ENCODE results near the gene WWOX. TPM values are rescaled to one million over a fixed set of nuclear protein-coding genes. Genes with fewer than 3 reads are reported as not detected.

The WWOX gene
- total and polyA plus RNA-seq, 4 donors: 5.4 to 61.5 (median 18.4) TPM

- Histone ChIP-seq H3K27ac (ENCODE audit: low read depth in 1 of 2, low read length in 1 of 2) (no peak overlapping the region), H3K9ac (ENCODE audit: insufficient read depth in 1 of 2, low read length in 2 of 2) (no peak overlapping the region), H3K4me3 (no peak overlapping the region), H3K36me3 (ENCODE audit: control insufficient read depth in 4 of 4, insufficient read depth in 4 of 4, low read length in 4 of 4) (no peaks in the 10 kb centered on the region), H3K9me3 (ENCODE audit: control insufficient read depth in 4 of 4, insufficient read depth in 3 of 4, low read length in 3 of 4) (no peaks in the 10 kb centered on the region), H3K4me1 (ENCODE audit: control insufficient read depth in 5 of 5, insufficient read depth in 5 of 5, low read length in 5 of 5) (peaks cover 0 to 5% (median 3%) of the 10 kb centered on the region in 5 donors), H3K27me3 (ENCODE audit: control insufficient read depth in 3 of 3, insufficient read depth in 3 of 3, low read length in 2 of 3) (no peaks in the 10 kb centered on the region)
- no peak for TF ChIP-seq CTCF (IDR thresholded peaks at IDR 0.05; ENCODE audit: control extremely low read depth, extremely low read depth)
- WGBS, 2 donors: 89 to 92% methylated on average over 5 of the region's 5 CpGs
- no peak for ATAC-seq (ENCODE audit: insufficient read depth, low FRiP score)
- DNase-seq: no peak
Observed at GRCh38 chr16:78452025-78452555, 352.6 kb downstream of the WWOX start.

GRCh38 chr16:78455861-78456260 lies 356.4 kb downstream of the WWOX start:
- Histone ChIP-seq H3K9ac (ENCODE audit: insufficient read depth in 1 of 2, low read length in 2 of 2) (no peak overlapping the region), H3K27ac (ENCODE audit: low read depth in 1 of 2, low read length in 1 of 2) (no peak overlapping the region), H3K27me3 (ENCODE audit: control insufficient read depth in 3 of 3, insufficient read depth in 3 of 3, low read length in 2 of 3) (no peaks in the 10 kb centered on the region), H3K36me3 (ENCODE audit: control insufficient read depth in 4 of 4, insufficient read depth in 4 of 4, low read length in 4 of 4) (no peaks in the 10 kb centered on the region), H3K9me3 (ENCODE audit: control insufficient read depth in 4 of 4, insufficient read depth in 3 of 4, low read length in 3 of 4) (no peaks in the 10 kb centered on the region), H3K4me1 (ENCODE audit: control insufficient read depth in 5 of 5, insufficient read depth in 5 of 5, low read length in 5 of 5) (peaks cover 0 to 5% (median 0%) of the 10 kb centered on the region in 5 donors), H3K4me3 (no peak overlapping the region)
- 86 to 92% methylated on average over 4 of the region's 4 CpGs for WGBS, 2 donors
- DNase-seq: no peak
- ATAC-seq (ENCODE audit: insufficient read depth, low FRiP score): no peak
- TF ChIP-seq CTCF (IDR thresholded peaks at IDR 0.05; ENCODE audit: control extremely low read depth, extremely low read depth): no peak

GRCh38 chr16:78458588-78458987 lies 359.1 kb downstream of the WWOX start:
- Histone ChIP-seq H3K9me3 (ENCODE audit: control insufficient read depth in 4 of 4, insufficient read depth in 3 of 4, low read length in 3 of 4) (no peaks in the 10 kb centered on the region), H3K36me3 (ENCODE audit: control insufficient read depth in 4 of 4, insufficient read depth in 4 of 4, low read length in 4 of 4) (no peaks in the 10 kb centered on the region), H3K9ac (ENCODE audit: insufficient read depth in 1 of 2, low read length in 2 of 2) (no peak overlapping the region), H3K4me1 (ENCODE audit: control insufficient read depth in 5 of 5, insufficient read depth in 5 of 5, low read length in 5 of 5) (peaks cover 0 to 20% (median 5%) of the 10 kb centered on the region in 5 donors), H3K27me3 (ENCODE audit: control insufficient read depth in 3 of 3, insufficient read depth in 3 of 3, low read length in 2 of 3) (no peaks in the 10 kb centered on the region), H3K27ac (ENCODE audit: low read depth in 1 of 2, low read length in 1 of 2) (no peak overlapping the region), H3K4me3 (no peak overlapping the region)
- TF ChIP-seq CTCF (IDR thresholded peaks at IDR 0.05; ENCODE audit: control extremely low read depth, extremely low read depth): no peak
- DNase-seq (no peak), ATAC-seq (ENCODE audit: insufficient read depth, low FRiP score) (no peak)
- 90 to 97% methylated on average over 2 of the region's 2 CpGs for WGBS, 2 donors

- DNase-seq (no peak), ATAC-seq (ENCODE audit: insufficient read depth, low FRiP score) (no peak)
- Histone ChIP-seq H3K36me3 (ENCODE audit: control insufficient read depth in 4 of 4, insufficient read depth in 4 of 4, low read length in 4 of 4) (no peaks in the 10 kb centered on the region), H3K27me3 (ENCODE audit: control insufficient read depth in 3 of 3, insufficient read depth in 3 of 3, low read length in 2 of 3) (no peaks in the 10 kb centered on the region), H3K9ac (ENCODE audit: insufficient read depth in 1 of 2, low read length in 2 of 2) (no peak overlapping the region), H3K4me1 (ENCODE audit: control insufficient read depth in 5 of 5, insufficient read depth in 5 of 5, low read length in 5 of 5) (peaks cover 0 to 20% (median 5%) of the 10 kb centered on the region in 5 donors), H3K4me3 (no peak overlapping the region), H3K27ac (ENCODE audit: low read depth in 1 of 2, low read length in 1 of 2) (no peak overlapping the region), H3K9me3 (ENCODE audit: control insufficient read depth in 4 of 4, insufficient read depth in 3 of 4, low read length in 3 of 4) (no peaks in the 10 kb centered on the region)
- TF ChIP-seq CTCF (IDR thresholded peaks at IDR 0.05; ENCODE audit: control extremely low read depth, extremely low read depth): no peak
- WGBS, 2 donors: 83 to 86% methylated on average over 4 of the region's 4 CpGs
Observed at GRCh38 chr16:78460428-78460827, 361.0 kb downstream of the WWOX start.
